Glomerular endothelial cell (primary cell): ENCODE data around the gene ZSWIM7. TPM values are rescaled to one million over a fixed set of nuclear protein-coding genes. Genes with fewer than 3 reads are reported as not detected.

ENCODE experiments used
- DNase-seq: peaks from one replicate; pipeline ENCODE4 v3.0.0-alpha.2; 2011; ENCODE audit warnings: low read depth, low spot score; ENCODE audit errors: extremely low read depth
- total RNA-seq: library from RNA; depleted of rRNA; stranded (reverse); fragments of >200 nt; gene quantifications from 2 replicates; pipeline ENCODE4 v1.2.3, GENCODE V29; 2015

ZSWIM7 gene
- 17.4 and 24.3 TPM in 2 replicates for total RNA-seq

DNA sequence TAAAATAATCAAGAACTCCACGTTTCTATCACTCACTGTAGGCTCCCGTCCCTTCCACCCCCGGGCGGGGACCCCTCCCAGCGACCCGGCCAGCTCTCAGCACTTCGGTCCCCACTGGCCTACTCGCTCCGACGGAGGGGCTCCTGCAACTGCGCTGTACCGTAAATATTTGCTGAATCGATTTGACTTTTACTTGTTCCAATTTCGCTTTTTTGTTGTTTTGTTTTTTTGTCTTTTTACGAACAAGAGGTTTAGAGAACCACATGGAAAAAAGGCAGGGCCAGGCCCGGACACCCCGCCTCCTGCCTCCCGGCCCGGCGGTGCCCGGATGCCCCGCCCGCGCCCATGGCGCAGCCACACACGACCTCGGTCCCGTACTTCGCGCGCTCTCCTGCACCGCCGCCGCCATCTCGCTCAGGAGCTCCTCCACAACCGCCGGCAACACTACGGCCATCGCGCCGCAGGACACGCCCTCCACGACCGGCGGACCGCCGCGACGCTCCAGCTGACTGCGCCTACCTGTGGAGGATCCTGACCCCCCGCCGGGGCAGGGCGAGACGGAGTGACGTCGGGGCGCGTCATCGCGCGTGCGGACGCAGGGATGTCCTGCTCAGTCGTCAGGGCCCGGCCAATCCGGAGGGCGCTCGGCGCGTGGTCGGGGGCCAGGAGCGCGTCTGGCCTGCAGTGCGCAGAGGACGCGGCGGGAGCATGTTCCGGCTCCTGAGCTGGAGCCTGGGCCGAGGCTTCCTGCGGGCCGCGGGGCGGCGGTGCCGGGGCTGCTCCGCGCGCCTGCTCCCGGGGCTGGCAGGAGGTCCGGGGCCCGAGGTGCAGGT, at the start of gene ZSWIM7, which contains the start of gene TTC19:
Gene ZSWIM7 (minus strand): TSS at position 564 of the 833 bp plus-strand sequence. CDS start 110 bp downstream, at position 454.
Gene TTC19 (plus strand): TSS at position 684 of the 833 bp plus-strand sequence. CDS start 25 bp downstream, at position 709.
- no peak for DNase-seq

GRCh38 chr17:16048811-16049449, 49.4 kb upstream of the ZSWIM7 start:
- DNase-seq: no peak

- DNase-seq: no peak
Observed at GRCh38 chr17:16046966-16047365, 47.5 kb upstream of the ZSWIM7 start.

DNA sequence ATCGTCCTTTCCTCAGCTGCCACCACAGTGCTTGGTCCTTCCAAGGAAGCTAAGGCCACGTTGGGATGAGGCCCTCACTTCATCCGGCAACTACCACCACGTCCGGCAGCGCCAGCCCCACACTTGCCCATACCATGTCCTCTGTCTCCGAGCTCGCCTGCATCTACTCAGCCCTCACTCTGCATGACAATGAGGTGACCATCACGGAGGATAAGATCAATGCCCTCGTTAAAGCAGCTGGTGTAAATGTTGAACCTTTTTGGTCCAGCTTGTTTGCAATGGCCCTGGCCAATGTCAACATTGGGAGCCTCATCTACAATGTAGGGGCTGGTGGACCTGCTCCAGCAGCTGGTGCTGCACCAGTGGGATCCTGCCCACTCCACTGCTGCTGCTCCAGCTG, 45.0 kb upstream of the ZSWIM7 start:
- DNase-seq: no peak

- DNase-seq: no peak
Observed at GRCh38 chr17:16040710-16041251, 41.3 kb upstream of the ZSWIM7 start.

DNA sequence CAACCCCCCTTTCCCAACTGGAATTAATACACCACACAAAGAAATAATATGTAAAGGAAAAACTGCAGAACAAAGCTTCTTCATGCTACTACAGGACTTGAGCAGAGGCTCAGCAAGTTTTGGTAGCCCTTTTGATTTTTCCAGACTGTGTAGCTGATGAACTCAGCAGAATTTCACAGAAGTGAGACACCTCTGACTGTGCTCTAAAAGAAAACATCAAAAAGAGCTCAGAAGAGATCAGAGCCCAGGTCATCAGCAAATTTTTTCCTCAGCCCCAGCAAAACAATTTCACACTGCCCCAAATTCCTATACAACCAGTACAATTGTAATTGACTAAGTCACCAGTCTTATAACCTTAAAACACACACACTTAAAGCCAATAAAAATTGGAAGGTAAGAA, 38.1 kb upstream of the ZSWIM7 start:
- no peak for DNase-seq

GRCh38 chr17:16036261-16036660, 36.8 kb upstream of the ZSWIM7 start:
- no peak for DNase-seq

- no peak for DNase-seq
Observed at GRCh38 chr17:16033729-16034349, 34.3 kb upstream of the ZSWIM7 start.

DNA sequence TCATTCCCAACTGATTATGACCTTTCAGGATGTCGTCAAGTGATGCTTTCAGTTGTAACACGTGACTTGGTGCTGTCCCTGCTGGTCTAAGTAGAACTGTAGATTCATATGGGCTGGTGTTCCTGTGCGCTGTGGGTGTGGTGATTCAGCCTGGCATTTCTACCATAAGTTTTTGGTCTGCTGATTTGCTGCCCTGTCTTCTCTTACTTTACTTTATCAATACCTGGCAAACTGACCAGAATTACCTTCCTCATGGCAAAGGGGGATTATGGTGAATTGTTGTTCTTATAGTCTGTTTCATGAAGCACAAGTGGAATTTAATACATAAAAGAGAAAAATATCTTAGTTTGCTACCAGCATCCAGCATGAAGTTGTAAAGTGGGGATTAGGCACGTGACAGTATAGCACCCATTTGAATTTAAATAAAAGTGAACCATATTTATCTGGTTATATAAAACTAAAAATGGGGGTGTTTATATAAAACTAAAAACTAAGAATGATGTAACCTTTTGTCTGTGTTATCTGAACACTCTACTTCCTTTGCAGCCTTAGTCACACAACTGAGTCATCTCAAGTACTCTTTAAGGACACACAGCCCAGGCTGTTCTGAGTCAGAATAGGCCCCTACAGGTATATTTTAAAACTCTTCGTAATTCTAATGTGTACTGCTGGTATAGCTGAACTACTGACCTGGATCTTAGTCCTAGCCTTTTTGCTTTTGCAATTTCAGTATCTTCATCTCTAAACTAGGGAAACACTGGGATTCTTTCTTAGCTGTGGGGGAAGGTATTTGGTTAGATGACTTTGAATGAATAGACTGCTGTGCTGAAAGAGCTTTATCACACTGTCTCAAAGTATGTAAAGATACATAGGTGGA, 28.4 kb upstream of the ZSWIM7 start:
- peak; percentile 80 for DNase-seq

DNA sequence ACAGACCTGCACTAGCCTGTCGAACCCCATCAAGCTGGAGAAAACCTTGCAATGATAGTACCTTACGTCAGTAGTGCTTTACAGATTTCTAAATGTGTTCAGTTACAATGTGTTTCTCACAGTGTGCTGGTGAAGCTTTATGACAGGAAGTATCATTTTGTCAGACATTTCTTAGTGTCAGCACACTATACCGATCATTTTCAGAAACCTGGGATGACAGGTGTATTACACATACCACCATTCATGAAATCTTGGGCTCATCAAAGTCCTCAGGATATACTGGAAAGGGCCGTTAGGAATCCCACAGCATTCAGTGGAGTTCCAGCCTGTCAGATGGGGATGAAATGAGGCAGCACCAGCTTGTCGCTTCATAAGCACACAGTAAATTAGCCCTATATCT, 27.4 kb upstream of the ZSWIM7 start:
- no peak for DNase-seq

- DNase-seq: no peak
Observed at GRCh38 chr17:16025202-16025601, 25.7 kb upstream of the ZSWIM7 start.

GRCh38 chr17:16023881-16024280, 24.4 kb upstream of the ZSWIM7 start:
- DNase-seq: no peak

DNA sequence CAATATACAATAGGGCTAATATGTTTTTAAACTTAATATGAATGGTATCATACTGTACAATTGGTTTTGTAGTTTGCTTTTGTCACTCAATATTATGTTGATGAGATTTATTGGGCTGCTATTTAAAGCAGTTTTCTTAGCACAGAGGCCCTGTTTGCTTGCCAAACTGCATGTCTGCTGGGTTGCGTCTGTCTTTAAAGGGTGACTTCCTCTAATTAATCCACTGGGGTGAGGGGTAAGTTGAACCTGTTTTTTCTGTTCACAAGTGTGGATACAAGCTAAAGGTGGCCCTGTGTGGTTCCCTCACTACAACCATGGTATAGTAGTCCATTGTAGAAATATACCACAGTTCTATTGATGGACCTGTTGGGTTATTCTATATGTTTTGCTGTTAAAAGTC, 19.8 kb upstream of the ZSWIM7 start:
- no peak for DNase-seq

- DNase-seq: peak; percentile 94
Observed at GRCh38 chr17:16013943-16014407, 14.5 kb upstream of the ZSWIM7 start.

DNA sequence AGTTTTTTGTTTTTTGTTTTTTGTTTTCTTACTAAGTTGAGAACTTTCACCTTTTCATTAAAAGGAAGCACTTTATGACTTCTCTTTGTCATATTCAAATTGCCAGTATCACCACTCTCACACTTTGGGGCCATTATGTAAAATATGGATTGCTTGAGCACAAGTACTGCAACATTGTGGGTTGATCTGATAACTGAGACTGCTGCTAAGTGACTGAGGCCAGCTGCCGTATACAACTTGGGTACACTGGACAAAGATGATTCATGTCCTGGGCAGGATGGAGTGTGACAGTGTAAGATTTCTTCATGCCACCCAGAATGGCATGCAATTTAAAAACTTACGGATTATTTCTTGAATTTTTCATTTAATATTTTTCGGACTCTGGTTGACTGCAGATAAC, 7.9 kb upstream of the ZSWIM7 start:
- DNase-seq: no peak

GRCh38 chr17:16005636-16006035, 6.1 kb upstream of the ZSWIM7 start:
- DNase-seq: no peak

DNA sequence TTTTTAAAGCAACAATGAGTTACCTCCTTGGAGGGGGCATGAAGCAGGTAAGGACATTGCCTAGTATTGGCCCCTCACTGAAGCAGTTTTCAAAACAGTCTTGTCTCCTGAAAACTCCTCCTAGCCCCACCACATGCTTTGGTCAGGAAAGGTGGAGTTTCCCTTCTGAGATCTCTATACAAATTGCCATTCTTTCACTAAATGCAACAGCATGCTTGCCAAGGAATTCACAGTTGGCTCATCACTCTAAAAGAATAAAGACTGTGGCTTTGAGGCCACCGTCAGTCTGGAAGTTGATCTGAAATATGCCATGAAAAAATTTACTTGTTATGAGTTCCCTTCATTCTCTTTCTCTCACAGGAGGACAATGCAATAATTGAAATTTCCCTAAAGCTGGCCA, 4.3 kb upstream of the ZSWIM7 start:
- DNase-seq: no peak

- DNase-seq: no peak
Observed at GRCh38 chr17:16002708-16003260, 3.3 kb upstream of the ZSWIM7 start.

GRCh38 chr17:16001226-16001897, 1.9 kb upstream of the ZSWIM7 start:
- no peak for DNase-seq
